Stimulated activated CD4-positive, alpha-beta T cell treated with anti-CD3 and anti-CD28 coated beads, TNF-alpha, amount 100 ng/mL, for 48 hours (primary cell): ENCODE data around the gene TCERG1L.
"Not testable (repeated sequence)": the region's sequence is repeated elsewhere in the genome, so short reads cannot be mapped to it uniquely, and the experiment has no call there.

Source experiments
- DNase-seq, 3 donors: peaks; one replicate each; pipeline ENCODE4 v3.0.0-alpha.2; 2020; ENCODE audit warnings: low read depth in 3 of 3

The TCERG1L gene, protein sequence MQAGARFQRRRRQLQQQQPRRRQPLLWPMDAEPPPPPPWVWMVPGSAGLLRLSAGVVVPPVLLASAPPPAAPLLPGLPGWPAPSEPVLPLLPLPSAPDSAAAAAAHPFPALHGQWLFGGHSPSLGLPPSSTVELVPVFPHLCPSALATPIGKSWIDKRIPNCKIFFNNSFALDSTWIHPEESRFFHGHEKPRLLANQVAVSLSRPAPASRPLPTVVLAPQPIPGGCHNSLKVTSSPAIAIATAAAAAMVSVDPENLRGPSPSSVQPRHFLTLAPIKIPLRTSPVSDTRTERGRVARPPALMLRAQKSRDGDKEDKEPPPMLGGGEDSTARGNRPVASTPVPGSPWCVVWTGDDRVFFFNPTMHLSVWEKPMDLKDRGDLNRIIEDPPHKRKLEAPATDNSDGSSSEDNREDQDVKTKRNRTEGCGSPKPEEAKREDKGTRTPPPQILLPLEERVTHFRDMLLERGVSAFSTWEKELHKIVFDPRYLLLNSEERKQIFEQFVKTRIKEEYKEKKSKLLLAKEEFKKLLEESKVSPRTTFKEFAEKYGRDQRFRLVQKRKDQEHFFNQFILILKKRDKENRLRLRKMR

DNA sequence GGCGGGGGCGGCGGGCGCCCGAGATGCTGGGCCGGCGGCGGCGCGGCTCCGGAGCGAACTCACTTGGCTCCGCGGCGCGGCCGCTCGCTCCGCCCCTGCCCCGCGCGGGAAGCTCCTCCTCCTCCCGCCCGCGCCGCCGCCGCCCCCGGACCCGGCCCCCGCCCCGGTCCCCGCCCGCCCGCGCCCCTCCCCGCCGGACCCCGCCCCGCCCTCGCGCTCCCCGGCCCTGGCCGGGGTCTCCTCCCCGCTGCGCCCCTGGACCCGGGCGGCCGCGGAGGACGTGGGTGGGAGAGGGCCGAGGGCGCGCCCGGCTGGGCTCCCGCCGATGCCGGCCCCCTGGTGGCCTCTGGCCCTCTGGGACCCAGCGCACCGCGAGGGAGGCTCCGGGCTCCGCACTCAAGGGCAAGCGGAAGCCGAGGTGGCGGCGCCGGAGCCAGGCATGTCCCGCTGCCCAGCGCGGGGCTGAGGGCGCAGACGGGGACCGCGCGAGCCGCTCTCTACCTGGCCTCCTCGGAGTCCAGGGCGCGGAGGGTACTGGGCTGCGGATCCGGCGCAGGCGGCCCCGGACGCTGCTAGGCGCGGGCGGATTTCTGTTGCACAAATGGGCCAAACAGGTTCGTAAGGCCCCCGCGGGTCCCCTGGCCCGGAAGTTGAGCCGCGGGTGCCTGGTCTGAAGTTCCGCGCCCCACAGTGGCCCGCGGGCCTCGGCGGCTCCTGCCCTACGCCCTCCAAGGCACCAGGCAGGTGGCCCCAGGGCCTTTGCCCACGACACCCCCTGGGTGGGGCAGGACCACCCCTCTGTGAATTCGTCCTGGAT, at the start of gene TCERG1L:
TSS of gene TCERG1L (minus strand) at position 61 of the 817 bp plus-strand sequence. CDS start 86 bp downstream, outside the sequence.
- DNase-seq: no peak

DNA sequence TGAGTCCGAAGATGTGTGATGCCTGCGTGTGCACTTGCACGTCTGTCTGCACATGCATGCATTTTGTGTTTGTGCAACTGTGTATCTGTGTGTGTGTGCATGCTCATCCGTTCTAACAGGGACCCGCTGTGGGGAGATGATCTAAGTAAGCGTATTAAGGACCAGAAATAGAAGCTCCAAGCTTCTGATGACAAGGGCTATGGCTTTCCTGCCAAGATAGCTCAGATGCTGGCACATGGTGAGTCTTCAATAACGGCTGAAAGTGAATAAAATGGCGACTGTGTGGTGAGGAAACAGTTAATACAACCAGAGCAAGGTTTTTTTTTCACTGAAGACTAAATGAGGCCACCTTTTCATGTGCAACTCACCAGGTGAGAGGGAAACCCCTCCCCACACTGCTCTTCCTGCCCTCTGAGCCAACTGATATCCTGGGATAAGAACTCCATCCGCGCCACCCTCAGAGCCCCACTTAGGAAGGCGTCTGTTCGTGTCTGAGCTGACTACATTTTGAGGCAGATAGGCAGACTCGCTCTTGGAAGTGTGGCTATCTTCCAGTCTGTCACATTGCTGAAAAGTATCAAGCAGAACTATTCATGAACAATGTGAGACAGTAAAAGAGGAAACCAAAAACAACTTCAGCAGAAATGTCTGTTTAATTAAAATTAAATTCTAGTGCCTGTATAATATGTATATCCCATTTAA, 47.4 kb upstream of the TCERG1L start:
- no peak for DNase-seq

DNA sequence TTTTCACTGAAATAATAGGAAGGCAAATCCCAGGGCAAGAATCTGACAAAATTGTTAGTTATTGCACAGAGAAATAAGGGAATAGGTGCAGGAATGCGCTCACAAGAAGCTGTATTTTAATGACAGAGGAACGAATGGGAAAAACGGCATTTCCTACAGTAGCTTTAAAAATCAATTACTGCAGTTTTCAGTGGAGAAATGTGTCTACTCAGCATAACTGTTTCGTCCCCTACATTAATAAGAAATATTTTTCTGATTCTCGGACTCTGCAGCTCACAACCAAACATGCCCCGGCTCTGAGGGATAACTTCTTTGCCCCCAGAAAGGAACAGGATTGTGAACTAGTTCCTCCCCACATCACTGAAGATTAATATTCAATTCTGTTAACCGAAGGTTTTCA, 44.9 kb upstream of the TCERG1L start:
- no peak for DNase-seq

DNA sequence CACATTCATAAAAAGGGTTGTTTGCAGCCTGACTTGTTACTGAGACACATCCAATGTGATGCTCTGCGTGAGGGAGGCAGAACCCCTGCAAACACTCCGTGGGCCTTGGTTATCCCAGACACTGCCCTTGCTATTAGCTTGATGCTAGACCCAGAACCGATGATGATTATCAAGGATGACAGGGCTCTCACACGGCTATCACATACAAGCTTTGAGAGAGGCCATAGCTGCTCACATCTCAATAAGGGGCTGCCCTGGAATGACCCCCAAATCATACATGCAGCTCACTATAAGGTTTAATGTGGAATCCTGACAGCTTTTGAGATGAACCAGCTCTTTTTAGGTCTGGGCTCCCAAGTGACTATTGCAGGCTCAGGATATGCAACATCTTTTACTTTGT, 44.4 kb upstream of the TCERG1L start:
- no peak for DNase-seq

DNA sequence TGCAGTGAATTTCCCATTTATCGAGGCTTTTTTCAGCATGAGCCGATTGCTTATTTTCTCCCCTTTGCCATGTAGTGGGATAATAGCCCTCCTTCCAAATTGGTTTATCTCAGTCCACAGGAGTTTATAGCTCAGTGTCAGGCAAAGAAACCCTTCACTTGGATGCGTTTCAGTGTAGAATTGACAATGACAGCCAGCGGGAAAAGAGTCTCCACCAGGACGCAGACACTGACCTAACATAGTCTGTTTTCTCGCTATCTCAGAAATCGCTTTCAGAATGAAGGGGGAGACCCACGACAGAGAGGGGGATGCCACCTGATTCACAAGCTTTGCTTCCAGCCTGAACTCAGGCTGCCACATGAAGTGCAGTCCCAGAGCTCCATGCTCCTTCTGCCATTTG, 43.5 kb upstream of the TCERG1L start:
- DNase-seq: no peak

DNA sequence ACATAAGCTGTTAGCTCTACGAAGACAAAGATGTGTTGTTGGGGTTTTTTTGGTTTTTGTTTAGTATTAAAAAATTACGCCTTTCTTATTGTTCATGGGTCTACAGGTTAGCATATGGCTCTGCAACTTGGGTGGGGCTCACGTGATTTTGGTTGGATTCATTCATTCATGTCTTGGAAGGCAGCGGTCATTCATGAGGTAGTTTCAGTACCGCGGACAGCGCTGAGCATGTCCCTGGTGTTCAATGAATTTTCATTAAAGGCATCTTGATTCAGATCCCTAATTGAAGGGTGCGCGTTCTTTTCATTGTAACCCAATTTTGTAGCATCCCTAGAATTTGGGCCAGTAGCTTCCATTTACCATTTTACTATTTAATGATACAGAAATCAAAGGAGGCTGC, 42.9 kb upstream of the TCERG1L start:
- DNase-seq: no peak

DNA sequence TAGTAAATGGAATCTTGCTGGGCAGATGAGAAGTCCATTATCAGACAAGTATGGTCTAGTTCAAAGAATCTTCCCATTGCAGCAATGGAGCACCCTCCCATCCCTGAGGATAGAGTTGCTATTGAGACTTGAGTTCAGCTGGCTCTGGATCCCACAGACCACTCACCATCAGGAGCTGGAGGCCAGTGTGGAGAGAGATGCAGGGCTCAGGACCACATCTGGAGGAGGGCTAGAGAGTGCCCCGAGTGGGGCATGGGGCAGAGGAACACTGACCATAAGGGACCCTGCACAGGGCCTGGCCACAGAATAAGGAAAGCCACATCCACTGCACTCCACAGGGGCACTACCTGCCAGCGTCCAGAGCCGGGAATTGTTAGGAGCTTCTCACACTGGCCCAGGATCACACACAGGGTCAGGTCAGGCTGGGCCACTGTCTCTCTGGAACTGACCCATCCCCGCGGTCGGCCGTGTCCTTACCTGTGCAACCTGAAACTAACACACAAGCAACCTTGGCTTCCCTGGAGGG, 41.3 kb upstream of the TCERG1L start:
- no peak for DNase-seq

DNA sequence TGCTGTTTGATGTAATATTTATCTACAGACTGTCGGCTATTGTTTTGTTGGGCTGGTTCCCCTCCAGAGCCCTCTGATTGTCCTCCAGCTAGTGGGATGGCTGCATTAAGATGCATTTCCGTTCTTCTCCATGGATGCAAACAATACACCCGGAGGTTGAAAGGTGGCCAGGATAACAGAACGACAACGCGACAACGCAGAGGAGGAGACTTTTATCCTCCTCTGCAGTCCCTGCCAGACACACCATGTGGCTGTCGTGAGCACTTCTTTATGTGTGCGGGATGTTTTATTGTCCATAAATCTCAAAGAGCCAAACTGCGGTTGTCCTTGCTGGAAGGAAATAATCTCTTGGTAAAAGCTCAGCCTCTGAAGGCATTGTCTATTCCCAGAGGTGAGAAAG, 39.1 kb upstream of the TCERG1L start:
- DNase-seq: no peak

DNA sequence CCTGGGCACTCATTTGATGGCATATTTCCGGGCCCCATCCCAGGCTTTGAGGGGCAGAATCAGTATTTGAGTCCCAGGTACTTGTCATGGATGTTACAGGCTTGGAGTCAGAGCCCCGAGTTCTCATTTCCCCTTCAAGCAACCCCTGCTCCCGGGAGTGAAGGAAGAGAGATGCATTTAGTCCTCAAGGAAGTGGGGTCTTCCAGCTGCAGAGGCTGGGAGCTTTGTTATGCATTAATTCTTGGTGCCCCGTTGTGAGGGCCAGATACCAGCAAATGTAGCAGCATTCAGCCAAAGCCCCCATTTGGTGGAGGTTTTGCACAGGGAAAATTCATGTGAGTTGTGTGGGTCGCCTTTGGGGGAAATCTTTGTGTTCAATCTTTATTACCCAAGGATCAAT, 38.7 kb upstream of the TCERG1L start:
- no peak for DNase-seq

DNA sequence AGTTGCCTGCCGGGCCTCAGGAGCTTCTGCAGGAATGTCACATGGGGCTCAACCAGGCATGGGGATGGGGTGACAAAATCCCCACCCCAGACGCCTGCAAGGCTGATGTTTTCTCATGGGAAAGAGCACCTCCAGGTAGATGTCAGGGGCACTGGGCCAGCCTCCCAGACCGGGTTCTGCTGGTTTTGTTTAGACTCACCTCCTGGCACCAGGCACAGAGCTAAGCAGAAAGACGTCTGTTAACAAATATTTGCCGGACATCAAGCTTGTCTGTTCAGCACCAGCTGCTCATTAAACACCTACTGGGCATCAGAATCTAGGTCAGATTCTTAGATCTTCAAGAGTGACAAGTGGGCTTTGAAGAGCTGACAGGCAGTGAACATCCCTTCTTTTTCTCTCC, 34.9 kb upstream of the TCERG1L start:
- no peak for DNase-seq

DNA sequence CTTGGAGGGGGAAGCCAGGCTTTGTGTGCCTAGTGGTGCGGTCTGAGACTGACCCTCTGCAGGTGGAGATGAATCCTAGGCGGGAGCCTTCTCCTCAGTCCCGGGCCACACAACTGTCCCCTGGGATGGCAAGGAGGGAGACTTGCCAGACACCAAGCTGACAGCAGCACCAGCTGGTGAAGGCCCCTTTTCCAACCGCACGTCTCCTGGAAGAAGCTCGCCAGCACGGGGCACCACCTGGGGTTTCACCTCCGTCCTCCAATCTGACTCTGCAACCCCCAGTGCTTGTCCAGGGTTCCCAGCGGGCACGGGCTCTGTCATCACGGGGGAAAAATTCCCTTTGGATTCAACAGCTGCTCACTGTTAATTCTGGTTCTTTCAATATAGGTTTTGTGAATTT, 34.2 kb upstream of the TCERG1L start:
- no peak for DNase-seq

DNA sequence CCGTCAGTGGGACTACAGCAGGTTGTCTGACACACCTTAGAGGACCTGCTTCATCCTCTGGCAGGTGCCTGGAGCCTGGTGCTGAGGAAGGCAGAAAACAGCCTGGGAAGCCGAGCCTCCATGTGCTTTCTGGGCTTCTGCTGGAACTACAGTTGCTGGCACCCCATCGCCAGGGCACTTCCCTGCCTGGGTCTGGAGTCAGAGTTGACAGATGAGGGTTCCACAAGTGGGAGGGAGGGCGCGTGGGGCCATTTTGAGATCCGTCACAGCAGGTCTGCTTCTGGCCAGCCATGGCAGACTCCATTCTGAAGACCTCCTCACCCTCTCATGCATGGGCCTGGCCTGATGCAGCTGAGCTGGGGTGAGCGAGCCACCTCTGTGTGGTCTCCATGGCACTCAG, 33.2 kb upstream of the TCERG1L start:
- DNase-seq: no peak

DNA sequence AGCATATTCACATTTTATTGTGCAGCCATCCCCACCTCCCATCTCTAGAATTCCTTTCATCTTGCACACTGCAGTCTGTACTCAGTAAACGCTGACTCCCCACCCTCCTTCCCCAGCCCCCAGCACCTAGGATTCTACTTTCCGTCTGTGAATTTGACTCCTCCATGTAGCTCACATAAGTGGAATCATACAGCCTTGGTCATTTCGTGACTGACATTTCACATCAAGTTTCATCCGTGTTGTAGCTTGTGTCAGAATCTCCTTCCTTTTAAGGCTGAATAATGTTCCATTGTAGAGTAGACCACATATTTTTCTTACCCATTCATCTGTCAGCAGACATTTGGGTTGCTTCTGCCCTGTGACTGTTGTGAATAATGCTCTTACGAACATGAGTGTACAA, 26.2 kb upstream of the TCERG1L start:
- DNase-seq: no peak

DNA sequence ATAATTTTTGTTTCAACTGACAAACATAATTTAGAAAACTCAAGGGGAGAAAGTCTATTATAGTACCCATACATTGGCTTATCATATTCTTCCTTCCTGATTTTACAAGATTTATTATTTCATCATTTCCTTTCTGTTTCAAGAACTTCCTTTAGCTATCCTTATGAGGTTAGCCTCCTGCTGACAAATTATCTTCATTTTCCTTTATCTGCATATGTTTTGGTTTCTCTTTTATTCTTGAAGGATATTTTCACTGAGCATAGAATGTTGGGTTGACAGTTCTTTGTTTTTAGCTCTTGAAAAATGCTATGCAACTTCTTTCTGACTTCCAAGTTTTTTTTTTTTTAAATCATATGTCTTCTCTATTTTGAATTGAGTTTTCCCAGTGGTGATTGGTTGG, 21.3 kb upstream of the TCERG1L start:
- no peak for DNase-seq

DNA sequence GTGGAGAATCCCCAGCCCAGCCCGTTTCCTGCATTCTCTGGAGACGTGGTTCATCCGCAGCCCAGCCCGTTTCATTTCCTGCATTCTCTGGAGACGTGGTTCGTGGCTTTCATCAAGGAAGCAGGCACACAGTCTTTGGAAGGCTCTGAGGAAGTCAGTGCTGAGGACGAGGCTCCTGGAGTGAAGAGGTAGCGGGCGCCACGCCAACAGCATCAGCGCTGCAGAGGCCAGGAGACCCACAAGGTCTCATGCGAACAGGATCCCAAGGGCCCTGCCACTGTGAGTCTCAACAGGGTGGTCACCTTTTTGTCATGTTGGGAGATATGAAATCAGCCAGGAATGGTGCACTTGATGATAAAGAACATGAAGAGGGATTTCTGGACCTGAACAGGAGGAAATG, 12.4 kb upstream of the TCERG1L start:
- DNase-seq: no peak

DNA sequence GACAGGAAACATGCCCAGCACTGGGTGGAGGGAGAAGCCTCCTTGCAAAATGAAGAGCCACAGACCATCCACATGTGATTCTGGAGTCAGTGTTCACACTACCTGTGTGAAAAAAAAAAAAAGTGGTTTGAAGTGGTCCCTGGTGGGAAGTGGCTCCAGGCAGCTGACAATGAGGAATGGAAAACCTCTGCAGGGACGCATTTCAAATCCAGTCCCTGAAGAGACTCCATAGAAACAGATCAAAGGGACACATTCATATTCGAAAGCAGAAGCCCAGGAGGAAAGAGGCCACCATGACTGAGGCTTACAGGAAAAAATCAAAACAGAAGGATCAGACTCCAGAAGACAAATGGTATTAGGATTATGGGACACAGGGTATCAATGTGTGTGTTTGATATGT, 11.5 kb upstream of the TCERG1L start:
- DNase-seq: no peak

DNA sequence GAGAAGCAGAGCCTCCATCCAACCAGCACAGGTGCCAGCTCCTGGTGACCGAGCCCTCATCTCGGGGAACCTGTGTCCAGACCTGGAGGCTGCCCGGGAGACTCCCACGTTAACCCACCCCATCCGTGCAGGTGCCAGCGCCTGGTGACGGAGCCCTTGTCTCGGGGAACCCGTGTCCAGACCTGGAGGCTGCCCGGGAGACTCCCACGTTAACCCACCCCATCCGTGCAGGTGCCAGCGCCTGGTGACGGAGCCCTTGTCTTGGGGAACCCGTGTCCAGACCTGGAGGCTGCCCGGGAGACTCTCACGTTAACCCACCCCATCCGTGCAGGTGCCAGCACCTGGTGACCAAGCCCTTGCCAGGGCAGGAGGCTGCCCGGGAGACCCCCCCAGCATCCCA, 11.1 kb upstream of the TCERG1L start:
- DNase-seq: not testable (repeated sequence)

DNA sequence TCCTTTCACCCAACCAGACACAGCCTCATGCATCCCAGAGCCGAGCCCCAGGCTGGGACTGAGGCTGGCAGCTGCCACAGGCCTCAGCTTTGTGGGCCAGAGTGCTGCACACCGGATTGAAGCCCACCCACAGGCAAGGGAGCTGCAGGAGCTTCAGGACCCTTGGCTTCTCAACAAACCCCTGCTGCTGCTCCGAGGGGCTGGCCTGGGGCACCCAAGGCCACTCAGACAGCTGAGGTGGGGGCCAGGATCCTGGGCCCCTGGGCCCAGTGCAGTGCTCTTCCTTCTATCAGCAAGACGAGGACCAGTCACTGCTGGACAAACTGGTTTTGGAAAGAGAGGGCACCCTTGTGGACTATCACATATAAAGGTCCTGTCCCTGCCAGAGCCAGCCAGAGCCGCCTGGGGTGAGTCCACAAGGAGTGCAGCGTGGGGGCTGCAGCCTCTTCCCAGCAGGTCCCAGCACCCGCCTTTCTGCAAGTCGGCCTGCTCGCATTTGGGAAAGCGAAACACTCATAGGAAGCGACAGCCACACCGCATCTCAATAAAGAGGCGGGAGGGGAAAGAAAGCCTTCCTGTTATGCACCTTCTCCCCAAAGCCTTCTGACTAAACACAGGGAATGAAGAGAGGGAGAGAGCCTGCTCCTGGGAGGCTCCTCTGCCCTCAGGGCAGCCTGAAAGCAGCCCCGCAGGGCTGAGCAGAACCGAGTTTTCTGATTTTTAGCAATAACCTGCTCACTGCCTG, 9.5 kb upstream of the TCERG1L start:
- DNase-seq: no peak

DNA sequence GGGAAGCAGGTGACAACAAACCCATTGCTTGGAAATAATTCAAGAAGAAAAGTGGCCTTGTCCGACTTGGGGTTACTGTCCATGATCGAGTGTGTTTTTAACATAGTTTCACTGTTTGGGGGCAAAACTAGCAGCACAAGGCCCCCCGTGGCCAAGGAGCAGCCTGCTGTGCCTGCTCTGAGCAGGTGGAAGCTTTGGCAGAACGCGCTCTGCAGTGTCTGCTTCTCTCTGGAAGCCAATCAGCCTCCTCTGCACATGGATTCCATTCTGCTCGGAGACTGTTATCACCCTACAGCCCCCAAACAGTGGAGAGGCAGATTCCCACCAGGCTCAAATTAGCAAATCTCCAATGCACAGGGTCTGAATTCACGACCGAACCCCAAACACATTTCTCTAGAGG, 7.3 kb upstream of the TCERG1L start:
- no peak for DNase-seq

DNA sequence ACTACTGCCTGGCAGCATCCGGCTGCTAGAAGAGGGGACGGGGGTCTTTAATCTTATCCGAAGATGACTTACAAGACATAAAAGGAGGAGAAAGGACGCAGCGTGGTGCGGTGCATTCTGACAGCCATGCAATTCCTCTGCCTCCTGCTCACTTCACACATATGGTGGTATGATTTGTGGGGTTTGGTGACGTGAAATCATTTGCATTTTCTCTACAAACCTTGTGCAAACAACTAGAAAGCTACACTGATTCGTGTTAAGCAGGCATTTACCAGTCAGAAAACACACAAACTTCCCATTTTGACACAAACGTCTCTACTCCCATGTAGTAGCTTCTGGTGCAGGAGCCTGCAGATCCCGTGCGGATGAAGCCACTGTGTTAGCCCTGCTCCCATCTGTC, 6.8 kb upstream of the TCERG1L start:
- DNase-seq: no peak
